G401 (cell line): Measurements from ENCODE around the gene THSD1. TPM values are rescaled to one million over a fixed set of nuclear protein-coding genes. Genes with fewer than 3 reads are reported as not detected.

Experiments
- DNase-seq: peaks from one replicate; pipeline ENCODE4 v3.0.0-alpha.2; 2015; ENCODE audit warnings: low spot score
- in situ Hi-C: cut with HindIII; loops from 2 replicates; pipeline ENCODE4 v1.10.0; 2016; ENCODE audit warnings: low sequenced_read_pairs, mixed read lengths
- total RNA-seq: library from RNA; depleted of rRNA; stranded (reverse); fragments of >200 nt; shearing (Covaris generic); gene quantifications from 2 replicates; pipeline ENCODE4 v1.2.3, GENCODE V29; 2014; rRNA removed

The THSD1 gene, protein sequence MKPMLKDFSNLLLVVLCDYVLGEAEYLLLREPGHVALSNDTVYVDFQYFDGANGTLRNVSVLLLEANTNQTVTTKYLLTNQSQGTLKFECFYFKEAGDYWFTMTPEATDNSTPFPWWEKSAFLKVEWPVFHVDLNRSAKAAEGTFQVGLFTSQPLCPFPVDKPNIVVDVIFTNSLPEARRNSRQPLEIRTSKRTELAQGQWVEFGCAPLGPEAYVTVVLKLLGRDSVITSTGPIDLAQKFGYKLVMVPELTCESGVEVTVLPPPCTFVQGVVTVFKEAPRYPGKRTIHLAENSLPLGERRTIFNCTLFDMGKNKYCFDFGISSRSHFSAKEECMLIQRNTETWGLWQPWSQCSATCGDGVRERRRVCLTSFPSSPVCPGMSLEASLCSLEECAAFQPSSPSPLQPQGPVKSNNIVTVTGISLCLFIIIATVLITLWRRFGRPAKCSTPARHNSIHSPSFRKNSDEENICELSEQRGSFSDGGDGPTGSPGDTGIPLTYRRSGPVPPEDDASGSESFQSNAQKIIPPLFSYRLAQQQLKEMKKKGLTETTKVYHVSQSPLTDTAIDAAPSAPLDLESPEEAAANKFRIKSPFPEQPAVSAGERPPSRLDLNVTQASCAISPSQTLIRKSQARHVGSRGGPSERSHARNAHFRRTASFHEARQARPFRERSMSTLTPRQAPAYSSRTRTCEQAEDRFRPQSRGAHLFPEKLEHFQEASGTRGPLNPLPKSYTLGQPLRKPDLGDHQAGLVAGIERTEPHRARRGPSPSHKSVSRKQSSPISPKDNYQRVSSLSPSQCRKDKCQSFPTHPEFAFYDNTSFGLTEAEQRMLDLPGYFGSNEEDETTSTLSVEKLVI
- total RNA-seq: 0.55 and 1.3 TPM in 2 replicates

DNA sequence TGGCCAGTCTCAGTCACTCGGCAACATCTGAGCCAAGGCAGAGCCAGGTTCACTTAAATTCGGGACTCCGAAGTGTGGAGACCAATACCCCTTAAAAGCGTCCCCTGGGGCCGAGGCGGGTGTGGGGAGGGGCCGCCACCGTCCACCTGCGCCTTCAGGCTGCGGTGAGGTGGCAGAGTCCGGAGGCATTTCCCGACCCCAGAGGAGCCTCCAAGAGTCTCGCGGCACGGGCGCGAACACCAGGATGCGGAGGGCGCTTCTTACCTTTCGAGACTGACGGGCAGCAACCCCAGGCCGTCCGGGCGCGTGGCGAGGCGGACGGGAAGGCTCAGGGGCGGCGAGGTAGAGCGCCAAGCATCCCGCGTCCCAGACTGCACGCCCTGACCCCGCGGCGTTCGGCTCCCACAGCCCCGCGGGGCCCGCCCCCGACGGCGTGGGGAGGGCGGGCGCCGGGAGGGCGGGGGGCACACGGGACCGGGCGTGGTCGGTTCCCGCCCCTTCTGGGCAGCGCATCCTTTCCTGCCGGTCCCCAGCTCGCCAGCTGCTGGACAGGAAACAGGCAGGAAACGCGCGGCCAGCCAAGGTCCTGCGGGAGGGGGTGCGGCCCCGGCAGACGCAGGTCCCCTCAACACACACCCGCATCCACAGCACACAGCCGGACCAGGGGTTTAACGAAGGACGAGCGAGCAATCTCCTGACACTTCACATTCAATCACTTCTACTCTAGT, at the start of gene THSD1:
Gene THSD1 (minus strand): TSS at position 406 of the 728 bp plus-strand sequence. CDS start 3,572 bp downstream, outside the sequence.
- in situ Hi-C loops: no loop called here
- DNase-seq: no peak

DNA sequence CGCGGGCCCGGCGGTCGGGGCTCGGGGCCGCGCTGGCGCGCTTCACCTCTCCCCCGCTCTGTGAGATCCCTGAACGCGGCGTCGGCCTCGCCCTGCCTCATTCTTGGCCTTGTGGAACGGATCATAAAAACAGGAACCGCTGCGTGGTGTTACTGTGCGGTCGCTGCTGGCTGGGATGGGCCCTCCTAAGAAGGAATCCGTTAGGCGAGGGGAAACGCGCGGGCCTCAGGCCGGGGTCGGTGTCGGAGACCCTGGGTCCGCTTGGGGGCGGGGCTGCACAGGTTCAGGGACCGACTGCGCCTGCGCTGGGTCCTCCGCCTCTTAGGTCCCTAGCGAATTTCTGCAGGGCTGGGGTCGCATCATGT, 49.7 kb upstream of the THSD1 start:
- DNase-seq: peak; percentile 73
- in situ Hi-C loops: no loop called here

DNA sequence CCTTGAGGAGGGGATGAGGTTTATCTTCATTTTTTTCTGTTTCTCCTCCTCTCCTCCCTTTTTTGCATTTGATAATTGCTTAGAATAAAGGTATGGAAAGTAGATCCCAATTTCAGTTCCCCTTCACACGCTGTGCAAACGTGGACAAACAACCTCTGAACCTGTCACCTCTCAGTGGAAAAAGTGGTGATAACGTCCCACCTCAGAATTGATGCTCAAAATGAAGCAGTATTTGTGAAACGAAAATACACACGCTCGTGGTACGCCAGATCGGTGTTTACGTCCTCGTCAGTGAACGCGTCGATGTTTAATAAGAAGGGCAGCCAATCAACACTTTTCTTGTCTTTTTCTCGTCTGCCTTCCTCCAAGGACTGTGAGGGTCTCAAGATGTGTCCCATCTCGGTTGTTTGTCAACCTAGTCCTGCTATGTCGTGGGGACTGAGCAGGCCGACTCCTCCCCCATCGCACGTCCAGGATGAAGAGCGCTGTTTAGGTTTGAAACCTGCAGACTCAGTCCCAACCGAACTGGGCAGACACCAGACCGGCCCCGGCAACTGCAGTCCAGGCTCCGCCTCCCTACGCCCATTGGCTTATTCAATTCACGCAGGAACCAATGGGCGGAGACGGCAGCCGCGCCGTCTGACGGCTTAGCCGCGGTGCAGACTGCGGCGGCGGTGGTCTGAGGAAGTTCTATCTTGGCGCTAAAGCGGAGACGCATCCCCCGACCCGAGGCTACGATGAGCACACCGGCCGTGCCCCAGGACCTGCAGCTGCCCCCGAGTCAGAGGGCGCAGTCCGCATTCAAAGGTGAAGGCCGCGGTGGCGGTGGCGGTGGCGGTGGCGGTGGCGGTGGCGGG, 49.1 kb upstream of the THSD1 start, which contains the start of gene CKAP2:
Gene CKAP2 (plus strand): TSS at position 659 of the 857 bp plus-strand sequence. CDS start 79 bp downstream, at position 738.
- in situ Hi-C loops: no loop called here
- DNase-seq: peak; percentile 97

DNA sequence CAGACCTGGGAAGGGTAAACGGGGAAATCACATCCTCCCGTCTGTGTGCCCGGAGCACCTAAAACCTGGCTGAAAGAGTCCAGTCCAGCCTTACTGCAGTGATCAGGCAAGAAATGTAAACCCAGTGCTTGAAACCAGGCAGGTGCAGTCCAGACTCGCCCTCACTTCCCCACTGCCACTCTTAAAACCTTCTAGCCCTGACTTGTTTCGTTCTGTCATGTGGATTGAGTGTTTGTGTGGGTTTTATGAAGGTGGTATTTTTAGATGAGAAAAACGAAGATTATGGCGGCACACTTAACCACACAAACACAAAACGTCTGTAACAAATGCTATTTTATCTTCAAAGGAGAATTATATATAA, 48.5 kb upstream of the THSD1 start:
- DNase-seq: peak; percentile 72
- in situ Hi-C loops: no loop called here

DNA sequence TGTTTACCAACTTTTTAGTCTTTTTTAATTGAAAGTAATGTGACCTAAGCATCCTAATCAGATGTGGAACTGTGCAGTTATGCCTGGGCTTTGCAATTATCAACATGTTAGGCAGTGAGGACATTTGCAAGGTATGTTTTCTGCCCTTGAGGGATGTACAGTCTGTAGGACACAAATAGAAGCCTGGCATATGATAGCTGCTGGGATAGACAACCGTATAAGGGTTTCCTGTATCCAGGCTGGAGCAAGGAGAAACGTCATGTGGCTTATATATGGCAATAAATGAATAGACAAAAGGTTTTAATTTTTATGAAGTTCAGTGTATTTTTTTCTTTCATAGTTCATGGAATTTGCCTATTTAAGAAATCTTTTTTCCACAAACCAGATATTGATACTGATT, 46.5 kb upstream of the THSD1 start:
- in situ Hi-C loops: no loop called here
- no peak for DNase-seq

DNA sequence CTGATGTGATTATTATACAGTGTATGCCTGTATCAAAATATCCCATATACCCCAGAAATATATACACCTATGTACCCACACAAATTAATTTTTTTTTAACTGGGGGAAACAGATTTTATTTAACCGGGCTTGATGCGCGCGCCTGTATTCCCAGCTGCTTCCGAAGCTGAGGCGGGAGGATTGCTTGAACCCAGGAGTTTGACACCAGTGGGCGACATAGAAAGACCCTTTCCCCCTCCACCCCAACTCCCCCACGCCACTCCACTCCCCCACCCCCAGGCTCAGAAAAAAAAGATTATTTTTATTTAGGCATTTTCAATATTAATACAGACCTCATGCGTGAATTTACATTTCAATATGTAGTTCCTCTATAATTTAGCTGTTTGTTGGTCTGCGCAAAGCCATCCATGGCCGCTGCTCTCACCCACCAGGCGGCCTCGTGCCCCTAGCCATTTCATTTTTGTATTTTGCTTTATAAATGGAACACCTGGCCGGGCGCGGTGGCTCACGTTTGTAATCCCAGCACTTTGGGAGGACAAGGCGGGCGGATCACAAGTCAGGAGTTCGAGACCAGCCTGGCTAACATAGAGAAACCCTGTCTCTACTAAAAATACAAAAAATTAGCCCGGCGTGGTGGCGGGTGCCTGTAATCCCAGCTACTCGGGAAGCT, 45.3 kb upstream of the THSD1 start:
- no peak for DNase-seq
- in situ Hi-C loops: no loop called here

DNA sequence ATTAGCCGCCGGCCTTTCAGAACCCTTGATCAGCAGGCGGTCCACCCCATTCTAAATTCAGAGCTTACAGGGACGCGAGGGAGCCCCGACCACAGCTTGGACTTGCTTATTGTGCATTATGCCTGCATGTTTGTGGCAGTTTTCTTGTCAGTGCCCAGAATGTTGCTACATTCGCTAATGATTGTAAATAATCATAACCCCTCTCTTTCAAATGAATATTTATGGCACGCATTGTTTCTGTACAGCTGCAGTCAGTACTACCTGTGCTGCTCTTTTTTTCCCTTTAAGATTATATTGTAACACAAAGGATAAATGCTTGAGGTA, 44.8 kb upstream of the THSD1 start:
- no peak for DNase-seq
- in situ Hi-C loops: no loop called here

DNA sequence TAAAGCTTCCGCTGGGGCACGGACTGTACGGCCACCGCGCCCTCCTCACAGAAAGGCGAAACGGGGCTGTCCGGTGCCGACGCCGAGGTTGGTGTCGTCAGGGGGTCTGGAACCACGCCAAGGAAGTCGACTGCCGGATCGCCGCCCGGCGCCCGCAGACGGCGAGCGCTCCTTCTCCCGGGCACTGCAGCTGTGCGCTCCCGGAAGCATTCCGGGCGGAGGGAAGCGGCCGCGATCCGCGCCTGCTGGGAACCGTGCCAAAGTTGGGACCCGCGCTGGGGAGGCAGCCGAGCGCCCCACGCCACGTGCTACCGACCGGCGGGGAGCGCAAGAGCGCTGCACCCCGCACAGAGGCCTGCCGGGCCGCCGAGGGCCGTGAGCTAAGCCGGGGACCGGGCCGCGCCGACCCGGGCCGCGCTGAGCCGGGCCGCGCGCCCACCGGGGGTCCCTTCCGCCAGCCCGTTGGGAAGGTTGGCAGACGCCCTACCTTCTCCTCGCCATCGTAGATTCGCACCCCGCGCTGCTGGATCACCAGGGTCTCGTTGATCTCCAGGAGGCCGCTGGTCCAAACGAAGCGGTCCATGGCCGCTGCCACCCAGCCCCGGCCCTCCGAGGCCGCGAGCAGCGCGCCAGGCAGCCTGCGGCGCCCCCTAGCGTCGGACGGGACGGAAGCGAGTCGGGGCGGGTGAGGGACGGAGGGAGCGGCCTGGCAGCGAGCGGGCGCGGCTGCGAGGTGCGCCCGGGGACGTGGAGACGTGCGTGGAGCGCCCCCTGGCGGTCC, 44.2 kb upstream of the THSD1 start, which contains the start of gene VPS36:
Gene VPS36 (minus strand): TSS at position 623 of the 781 bp plus-strand sequence. CDS start 40 bp downstream, at position 583.
- DNase-seq: peak; percentile 94
- in situ Hi-C loops: no loop called here

DNA sequence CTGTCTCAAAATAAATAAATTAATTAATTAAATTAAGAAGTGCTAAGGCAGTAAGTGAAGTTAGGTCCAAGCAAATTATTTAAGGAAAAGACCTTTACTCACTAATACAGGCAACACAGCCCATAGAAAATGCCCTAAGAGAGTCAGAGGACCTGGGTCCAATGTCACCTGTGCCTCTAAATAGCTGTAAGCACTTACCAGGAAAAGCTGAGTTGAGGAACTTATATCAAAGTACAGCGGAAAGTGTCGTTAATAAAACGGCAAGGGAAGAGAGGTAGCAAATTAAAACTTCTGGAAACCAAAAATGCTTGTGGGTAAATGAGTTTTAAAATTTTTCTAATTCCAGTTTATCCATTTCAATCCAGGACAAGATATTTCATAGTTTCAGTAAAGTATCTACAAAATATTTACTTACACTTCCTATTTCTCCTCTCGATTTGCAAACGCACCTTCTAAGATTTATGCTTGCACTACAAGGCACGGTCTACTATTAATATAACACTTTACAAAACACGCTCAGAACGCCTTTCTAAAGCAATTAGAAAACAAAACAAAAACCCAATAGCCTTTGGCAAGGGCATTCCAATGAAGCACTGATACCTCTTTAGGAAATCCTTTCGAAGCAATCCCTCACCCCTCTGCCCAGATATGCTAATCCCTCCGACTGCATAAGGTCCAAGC, 43.5 kb upstream of the THSD1 start:
- DNase-seq: peak; percentile 66
- in situ Hi-C loops: no loop called here

DNA sequence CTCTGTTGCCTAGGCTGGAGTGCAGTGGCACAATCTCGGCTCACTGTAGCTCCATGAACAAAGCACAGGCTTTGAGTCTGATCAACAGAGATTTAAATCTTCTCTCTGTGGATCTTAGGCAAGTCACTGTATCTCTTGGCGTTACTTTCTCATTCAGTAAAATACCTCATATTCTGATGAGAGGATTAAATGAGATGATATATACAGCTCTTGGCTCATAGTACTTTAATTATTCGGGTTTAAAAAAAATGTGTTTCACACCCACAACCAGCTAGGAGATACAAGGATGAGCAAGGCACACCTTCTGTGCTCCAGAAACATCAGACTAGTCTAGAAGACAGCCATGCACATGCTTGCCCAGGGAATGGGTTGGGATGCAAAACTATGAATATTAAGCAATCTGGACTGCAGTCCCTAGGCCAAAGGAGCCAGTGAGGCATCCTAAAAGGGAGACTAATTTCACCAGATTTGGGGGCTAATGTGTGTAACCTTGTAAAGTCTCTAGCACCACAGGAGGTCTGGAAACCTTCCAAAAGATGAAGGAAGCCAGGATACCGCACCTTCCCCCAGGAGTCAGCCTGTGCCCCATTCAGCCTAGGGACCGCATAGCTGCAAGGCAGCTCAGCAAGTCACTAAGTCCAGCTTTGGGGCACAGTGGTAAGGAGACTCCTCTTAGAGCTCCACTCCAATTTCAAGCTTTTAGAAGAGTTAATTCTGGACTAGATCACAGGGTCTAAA, 42.0 kb upstream of the THSD1 start:
- peak; percentile 34 for DNase-seq
- in situ Hi-C loops: no loop called here

DNA sequence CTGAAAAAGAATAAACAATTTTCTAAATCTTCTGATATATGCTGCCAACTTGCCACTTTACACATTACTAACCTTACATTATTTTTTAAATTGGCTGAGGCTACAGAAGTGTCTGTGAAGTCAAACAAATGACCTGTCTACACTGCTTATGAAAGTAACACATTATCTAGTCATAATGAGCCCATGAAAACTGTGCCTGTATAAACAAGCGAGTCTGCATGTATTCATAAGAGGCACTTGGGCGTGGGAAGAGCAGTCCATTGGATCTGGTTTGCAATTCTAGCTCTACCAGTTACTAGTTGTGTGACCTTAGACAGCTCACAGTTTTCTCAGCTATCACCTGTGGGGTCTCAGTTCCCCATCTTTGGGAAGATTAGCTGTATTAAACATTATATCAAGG, 41.4 kb upstream of the THSD1 start:
- no peak for DNase-seq
- in situ Hi-C loops: no loop called here

DNA sequence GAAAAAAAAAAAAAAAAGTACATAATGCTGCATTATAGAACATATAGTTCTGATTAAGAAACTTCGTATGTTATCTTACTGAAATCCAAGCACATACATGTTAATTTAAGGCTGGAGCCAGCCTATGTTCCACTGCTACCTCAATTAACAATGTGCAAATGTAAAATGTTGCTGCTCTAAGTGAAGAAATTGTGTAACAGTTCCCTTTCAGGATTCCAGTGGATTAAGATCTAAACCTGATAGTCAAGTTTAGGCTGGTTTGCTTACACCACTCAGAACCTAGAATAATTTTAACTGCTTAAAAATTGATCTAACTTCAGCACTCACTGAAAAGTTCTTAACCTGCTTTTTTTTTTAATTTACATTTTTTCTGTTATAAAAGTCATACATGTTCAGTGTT, 40.3 kb upstream of the THSD1 start:
- in situ Hi-C loops: no loop called here
- DNase-seq: no peak

DNA sequence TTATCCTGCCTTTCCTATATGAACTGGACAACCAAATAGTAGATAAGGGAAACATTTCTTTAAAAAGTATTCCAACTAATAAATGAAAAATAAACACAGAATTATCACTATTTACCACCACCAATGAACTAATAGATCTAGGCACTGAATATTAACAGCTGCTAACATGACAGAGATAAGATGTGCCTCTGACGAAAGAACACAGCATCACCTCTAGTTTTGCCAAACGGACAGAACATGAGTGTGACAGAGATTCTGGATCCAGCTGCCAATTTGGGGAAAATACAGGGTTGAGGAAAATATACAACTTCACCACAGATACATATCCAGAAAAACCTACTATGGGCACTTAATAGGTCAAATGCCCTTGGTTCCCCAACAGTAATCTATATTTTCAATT, 26.5 kb upstream of the THSD1 start:
- in situ Hi-C loops: no loop called here
- DNase-seq: no peak

DNA sequence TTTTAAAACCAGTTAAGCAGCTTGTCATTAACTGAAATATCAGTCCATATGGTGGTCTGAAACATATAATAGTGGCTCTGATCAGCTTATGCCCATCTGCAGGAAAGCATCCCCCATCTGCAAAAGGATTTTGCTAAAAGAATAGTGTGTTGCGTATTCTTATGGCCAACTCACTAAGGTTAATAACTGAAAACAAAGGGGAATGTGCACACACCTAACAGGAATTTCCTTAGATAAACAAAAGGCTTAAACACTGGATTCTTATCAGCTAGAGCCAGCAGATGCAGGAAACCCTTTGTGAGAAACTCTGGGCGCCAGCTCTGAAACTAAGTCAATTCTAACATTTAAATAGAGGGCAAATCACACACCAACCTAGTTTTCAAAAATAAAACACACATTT, 22.3 kb upstream of the THSD1 start:
- in situ Hi-C loops: no loop called here
- DNase-seq: no peak

DNA sequence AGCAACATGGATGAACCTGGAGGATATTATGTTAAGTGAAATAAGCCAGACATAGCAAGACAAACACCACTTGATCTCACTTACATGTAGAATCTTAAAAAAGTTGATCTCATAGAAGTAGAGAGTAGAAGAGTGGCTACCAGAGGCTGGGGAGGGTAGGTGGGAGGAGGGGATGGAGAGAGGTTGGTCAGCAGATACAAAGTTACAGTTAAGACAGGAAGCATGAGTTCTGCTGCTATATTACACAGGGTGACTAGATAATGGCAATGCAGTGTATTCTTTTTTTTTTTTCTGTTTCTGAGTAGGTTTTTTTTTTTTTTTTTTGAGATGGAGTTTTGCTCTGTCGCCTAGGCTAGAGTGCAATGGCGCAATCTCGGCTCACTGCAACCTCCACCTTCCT, 15.2 kb upstream of the THSD1 start:
- in situ Hi-C loops: no loop called here
- DNase-seq: no peak

DNA sequence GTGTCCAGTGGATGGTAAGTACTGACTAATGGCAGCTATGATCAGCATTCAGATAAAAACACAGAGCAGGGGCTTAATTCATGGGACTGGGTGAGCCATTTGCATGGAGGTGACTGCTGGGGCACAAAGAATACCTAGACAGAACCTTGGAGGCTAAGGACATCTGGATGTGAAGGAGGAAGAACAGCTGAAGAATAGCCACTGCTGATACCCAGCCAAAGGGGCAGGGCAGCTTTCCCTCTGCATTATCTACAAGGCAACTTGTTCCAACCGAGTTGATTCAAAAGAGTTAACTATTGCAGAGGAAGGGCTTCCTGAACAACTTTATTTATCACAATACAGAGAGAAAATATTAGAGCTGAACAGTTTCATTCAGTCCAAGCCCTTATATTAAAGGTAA, 13.1 kb upstream of the THSD1 start:
- DNase-seq: no peak
- in situ Hi-C loops: no loop called here
